Right renal pelvis (tissue), 4 donors: ENCODE data around the gene NDUFV1. TPM values are rescaled to one million over a fixed set of nuclear protein-coding genes. Genes with fewer than 3 reads are reported as not detected.
"Not testable (repeated sequence)": the region's sequence is repeated elsewhere in the genome, so short reads cannot be mapped to it uniquely, and the experiment has no call there.

Experiments
- DNase-seq, 4 donors: peaks; one replicate each; pipeline ENCODE4 v3.0.0-alpha.2; 2013; ENCODE audit warnings: low read depth in 4 of 4, low spot score in 3 of 4, missing footprints in 1 of 4
- polyA plus RNA-seq, 4 donors: library from polyadenylated mRNA; unstranded; fragments of 120-200 nt; gene quantifications; one replicate each; pipeline ENCODE4 v1.2.1, GENCODE V29; 2013; ENCODE audit not compliant: insufficient read length in 4 of 4

The NDUFV1 gene
- polyA plus RNA-seq, 4 donors, result 168 to 207 (median 184) TPM

DNA sequence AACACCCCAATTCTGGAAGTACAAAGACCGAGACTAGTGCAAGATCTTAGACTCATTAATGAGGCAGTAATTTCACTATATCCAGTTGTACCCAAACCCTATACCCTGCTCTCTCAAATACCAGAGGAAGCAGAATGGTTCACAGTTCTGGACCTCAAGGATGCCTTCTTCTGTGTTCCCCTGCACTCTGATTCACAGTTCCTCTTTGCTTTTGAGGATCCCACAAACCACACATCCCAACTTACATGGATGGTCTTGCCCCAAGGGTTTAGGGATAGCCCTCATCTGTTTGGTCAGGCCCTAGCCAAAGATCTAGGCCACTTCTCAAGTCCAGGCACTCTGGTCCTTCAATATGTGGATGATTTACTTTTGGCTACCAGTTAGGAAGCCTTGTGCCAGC, 17.1 kb downstream of the NDUFV1 start:
- not testable (repeated sequence) for DNase-seq

GRCh38 chr11:67626131-67626833, 19.5 kb downstream of the NDUFV1 start:
- not testable (repeated sequence) for DNase-seq

DNA sequence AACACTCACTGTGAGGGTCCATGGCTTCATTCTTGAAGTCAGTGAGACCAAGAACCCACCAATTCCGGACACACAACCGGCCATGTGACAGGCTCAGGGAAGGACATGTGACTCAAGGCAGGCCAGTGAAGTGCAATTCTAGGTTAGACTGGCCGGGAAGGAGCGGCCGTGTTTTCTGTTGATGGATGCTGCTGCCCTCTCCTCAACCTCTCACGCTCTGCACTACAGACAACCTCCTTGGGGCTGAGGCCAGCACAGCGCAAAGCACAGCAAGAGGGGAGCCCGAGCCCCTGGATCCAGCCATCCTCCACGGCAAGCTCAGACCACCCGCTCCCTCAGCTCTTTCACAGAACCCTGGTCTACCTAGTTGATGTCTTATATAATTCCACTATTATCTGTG, 20.2 kb downstream of the NDUFV1 start:
- no peak for DNase-seq

DNA sequence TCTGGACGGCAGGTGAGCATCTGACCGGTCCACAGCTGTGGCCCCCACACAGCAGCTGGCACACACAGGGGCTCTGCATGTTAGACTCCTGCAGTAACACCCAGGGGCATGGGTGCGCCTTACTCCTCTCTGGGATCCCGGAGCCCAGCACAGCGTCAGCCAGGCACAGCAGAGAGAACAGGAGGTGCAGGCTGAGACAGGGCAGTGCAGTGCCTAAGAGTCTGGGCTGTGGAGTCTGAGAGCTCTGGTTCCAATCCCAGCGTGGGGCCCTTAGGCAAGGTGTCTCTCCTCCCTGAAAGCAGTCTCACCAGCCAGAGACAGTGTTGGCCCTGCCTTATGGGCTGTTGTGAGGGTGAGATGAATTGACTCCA, 20.7 kb downstream of the NDUFV1 start:
- no peak for DNase-seq

DNA sequence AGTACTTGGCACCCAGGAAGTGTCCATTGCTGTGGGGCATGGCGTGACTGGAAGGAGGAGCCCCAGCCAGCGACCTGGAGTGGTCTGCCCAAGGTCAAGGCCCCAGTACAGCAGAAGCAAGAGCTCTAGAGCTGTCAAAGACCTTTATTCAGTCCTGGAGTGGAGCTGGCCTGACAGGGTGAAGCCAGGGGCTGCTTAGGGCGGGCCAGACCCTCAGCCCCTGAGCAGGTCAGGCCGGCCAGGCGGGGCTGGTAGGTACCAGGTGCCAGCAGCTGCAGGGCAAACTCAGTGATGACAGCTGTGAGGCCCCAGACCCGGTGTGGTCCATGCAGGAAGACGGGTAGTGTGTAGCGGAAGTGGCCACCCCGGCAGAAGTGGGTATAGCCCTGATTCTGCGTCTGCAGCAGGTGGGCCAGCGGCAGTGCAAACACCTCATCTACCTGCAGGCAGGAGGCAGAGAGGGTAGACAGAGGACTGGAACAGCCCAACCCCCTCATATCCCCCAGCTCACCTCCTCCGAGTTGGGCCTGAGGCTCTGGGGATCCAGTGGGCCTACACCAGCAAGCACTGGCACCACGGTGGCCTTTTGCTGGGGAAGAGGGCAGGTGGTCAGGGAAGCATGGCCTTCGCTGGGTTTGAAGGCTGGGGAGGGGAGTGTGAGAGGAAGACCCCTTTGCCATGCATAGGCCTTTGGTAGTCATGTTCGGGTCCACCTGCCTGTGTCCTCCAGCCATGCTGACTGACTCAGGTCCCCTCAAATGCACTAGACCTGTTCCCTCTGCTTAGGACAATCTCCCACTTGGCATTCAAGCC, 21.3 kb downstream of the NDUFV1 start:
- no peak for DNase-seq

DNA sequence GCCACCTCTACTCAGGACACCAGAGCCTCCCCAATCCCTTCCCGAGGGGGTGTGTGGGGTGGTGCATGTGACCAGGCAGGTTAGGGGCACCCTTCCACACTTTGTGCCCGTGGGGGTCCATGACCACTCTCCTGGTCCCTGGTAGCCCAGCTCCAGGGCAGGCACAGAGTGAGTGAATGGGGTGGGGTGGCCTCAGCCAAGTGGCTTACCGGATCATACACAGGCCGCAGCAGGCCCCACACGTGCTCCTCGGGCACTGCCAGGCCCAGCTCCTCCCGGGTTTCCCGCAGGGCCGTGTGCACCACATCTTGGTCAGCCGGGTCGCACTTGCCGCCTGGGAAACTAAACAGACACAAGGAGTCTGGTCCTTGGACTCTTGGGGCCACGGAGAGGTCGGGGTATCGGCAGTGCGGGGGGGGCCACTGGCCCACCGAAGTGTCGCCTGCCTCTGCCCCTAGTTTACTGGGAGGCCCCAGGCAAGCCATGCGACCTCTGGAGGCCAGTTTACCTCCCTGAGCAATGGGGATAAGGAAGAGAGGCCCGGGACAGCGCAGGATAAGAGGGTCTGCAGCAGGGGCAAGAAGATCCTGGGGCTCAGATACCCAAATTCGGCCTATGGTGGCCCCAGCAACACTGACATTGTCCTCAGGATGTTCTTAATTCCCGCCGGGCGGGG, 22.1 kb downstream of the NDUFV1 start:
- DNase-seq, result no peak

- peak in 2 of 4 donors; percentile 44 to 61 for DNase-seq
Observed at GRCh38 chr11:67629386-67630227, 22.9 kb downstream of the NDUFV1 start, which contains the start of gene NUDT8. NUDT8 (minus strand) TSS chr11:67629937; CDS start chr11:67629911, 26 bp downstream.

- DNase-seq, result peak; percentile 89 to 93 (median 92)
Observed at GRCh38 chr11:67630228-67630942, 23.6 kb downstream of the NDUFV1 start.

- no peak for DNase-seq
Observed at GRCh38 chr11:67630943-67631331, 24.2 kb downstream of the NDUFV1 start.

- no peak for DNase-seq
Observed at GRCh38 chr11:67631411-67631810, 24.7 kb downstream of the NDUFV1 start.

- DNase-seq, result no peak
Observed at GRCh38 chr11:67631853-67632174, 25.1 kb downstream of the NDUFV1 start.

DNA sequence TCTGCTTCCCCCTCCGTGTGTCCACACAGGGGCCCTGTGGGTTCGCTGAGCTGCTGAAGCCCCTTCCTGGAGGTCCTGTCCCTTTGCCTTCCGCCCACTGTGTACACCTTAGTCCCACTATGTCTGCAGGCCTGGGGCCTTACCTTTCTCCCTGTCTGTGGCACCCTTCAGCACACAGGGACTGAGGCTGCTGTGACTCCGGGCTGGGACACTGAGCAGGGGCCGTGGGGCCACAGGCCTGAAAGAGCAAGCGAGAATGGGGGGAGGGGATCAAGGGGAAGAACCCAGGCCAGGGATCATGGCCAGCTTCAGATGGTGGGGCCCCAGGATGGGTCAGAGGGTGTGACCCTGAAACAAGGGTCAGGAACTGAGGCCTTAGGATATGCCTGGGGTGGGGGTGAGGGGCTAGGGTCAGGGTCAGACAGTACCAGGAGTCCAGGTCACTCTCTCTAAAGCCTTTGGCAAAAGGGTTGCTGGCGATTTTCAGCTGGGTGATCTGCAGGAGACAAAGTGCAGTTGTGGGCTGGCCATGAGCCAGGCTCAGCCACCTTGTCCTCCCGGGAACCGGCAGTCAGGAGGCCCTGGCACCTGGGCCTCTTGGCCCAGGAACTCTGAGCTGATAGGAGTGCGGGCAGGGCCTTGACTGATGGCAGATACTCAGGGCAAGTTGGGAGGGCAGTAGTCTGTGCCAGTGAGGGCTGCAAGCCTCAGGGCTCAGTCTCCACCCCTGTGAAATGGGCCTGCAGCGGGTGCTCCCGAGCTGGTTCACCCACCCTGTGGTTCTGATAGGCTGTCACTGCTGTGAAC, 25.6 kb downstream of the NDUFV1 start:
- no peak for DNase-seq

- no peak for DNase-seq
Observed at GRCh38 chr11:67632982-67633755, 26.4 kb downstream of the NDUFV1 start.

GRCh38 chr11:67633758-67634365, 27.1 kb downstream of the NDUFV1 start:
- DNase-seq, result no peak

DNA sequence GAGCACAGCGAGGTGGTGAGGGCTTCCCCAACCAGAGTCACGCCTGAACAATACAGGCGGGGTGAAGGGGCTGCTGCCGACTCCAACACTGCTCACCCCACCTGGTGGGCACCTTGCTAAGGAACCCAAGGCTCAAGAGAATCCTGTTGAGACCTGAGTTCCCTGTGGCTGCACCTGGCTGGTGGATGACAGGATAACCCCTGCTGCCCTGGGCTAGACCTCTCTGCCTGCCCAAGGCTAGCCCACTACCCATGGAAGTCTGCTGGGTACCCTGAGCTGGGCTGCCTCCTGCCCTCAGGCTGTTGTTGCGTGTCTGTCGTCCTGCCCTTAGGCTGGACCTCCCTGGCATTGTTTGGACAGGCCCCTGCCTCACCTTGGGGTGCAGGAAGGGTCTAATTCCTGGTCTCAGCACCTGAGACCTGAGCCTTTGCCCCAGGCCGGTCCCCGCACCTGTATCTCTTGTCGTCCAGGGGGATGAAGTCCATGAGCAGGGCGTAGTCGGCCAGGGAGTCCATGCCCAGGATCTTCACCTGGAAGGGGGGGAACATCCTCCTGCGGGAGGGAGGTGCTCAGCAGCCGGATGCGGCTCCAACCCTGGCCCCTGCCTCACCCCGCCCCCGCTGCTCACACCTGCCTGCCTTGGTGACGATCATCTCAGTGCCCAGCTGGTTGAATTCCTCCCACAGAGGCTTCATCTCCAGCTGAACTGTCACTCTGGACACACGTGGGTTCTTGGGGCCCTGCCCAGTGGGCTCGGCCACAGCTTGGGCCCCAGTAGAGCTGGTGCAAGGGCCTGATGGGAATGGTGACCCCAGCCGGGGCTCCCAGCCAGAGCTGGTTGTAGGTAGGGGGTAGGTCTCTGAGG, 27.9 kb downstream of the NDUFV1 start:
- no peak for DNase-seq

GRCh38 chr11:67635231-67635521, 28.4 kb downstream of the NDUFV1 start:
- no peak for DNase-seq

- DNase-seq, result no peak
Observed at GRCh38 chr11:67636962-67637361, 30.2 kb downstream of the NDUFV1 start.
